WTC11 (cell line): ENCODE data around the gene IVD.

ENCODE experiments used
- JUN ChIP-seq: sonication (generic); formaldehyde crosslinking; IDR thresholded peaks from 2 replicates; pipeline ENCODE4 v1.8.0; 2023; ENCODE audit warnings: mild to moderate bottlenecking, missing genetic modification reagents
- KAT7 ChIP-seq: sonication (generic); formaldehyde crosslinking; IDR thresholded peaks from 2 replicates; pipeline ENCODE4 v1.8.1; 2023; ENCODE audit warnings: missing genetic modification reagents, mild to moderate bottlenecking, borderline replicate concordance
- NFYB ChIP-seq: sonication (generic); formaldehyde crosslinking; conservative IDR thresholded peaks from 2 replicates; pipeline ENCODE4 v1.8.0; 2022; ENCODE audit warnings: low read depth, missing genetic modification reagents
- NR2C2 ChIP-seq: sonication (generic); formaldehyde crosslinking; IDR thresholded peaks from 2 replicates; pipeline ENCODE4 v1.8.0; 2022; ENCODE audit warnings: mild to moderate bottlenecking, missing genetic modification reagents
- SP1 ChIP-seq: sonication (generic); formaldehyde crosslinking; conservative IDR thresholded peaks from 2 replicates; pipeline ENCODE4 v1.8.1; 2022; ENCODE audit warnings: missing genetic modification reagents
- TP53 ChIP-seq: sonication (generic); formaldehyde crosslinking; IDR thresholded peaks from 2 replicates; pipeline ENCODE4 v1.8.1; 2023; ENCODE audit warnings: mild to moderate bottlenecking, missing genetic modification reagents
- USF1 ChIP-seq: sonication (generic); formaldehyde crosslinking; IDR thresholded peaks from 2 replicates; pipeline ENCODE4 v1.8.0; 2022; ENCODE audit warnings: mild to moderate bottlenecking, missing genetic modification reagents
- TF ChIP-seq, protein P1 (sequence below): fragments of 200-600 bp; IDR thresholded peaks from 2 replicates; pipeline ENCODE4 v1.8.0; 2022; ENCODE audit warnings: antibody characterized with exemption
- TF ChIP-seq, protein P2 (sequence below): sonication (generic); formaldehyde crosslinking; conservative IDR thresholded peaks from 2 replicates; pipeline ENCODE4 v1.8.1; 2022; ENCODE audit warnings: mild to moderate bottlenecking, missing genetic modification reagents

DNA sequence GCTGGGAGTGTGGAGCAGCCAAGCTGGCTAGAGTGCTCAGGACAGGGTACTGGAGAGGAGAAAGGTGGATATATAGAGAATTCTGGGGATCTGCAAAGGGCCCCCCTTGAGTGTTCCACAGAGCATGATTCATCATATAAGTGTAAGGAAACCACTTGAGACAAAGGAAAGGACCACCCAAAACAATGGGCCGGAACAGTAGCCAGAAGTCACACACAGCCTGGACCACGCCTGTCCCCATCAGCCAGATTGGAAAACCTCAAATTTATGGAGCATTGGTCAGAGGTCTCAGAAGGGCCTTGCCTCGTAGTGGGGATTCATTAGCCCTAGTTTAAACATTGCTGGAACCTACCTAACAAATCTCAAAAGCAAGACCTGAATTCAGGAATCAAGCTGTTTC, 28.0 kb upstream of the IVD start:
- TF ChIP-seq, protein P1, sequence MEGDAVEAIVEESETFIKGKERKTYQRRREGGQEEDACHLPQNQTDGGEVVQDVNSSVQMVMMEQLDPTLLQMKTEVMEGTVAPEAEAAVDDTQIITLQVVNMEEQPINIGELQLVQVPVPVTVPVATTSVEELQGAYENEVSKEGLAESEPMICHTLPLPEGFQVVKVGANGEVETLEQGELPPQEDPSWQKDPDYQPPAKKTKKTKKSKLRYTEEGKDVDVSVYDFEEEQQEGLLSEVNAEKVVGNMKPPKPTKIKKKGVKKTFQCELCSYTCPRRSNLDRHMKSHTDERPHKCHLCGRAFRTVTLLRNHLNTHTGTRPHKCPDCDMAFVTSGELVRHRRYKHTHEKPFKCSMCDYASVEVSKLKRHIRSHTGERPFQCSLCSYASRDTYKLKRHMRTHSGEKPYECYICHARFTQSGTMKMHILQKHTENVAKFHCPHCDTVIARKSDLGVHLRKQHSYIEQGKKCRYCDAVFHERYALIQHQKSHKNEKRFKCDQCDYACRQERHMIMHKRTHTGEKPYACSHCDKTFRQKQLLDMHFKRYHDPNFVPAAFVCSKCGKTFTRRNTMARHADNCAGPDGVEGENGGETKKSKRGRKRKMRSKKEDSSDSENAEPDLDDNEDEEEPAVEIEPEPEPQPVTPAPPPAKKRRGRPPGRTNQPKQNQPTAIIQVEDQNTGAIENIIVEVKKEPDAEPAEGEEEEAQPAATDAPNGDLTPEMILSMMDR: no peak
- TF ChIP-seq USF1 (CRISPR knock-in tag) (no peak), TP53 (CRISPR knock-in tag) (no peak), SP1 (no peak), JUN (CRISPR knock-in tag) (no peak), NFYB (CRISPR knock-in tag) (no peak), KAT7 (no peak), NR2C2 (CRISPR knock-in tag) (no peak)
- TF ChIP-seq, protein P2, sequence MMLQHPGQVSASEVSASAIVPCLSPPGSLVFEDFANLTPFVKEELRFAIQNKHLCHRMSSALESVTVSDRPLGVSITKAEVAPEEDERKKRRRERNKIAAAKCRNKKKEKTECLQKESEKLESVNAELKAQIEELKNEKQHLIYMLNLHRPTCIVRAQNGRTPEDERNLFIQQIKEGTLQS (CRISPR knock-in tag): no peak
